DND-41 (cell line): ENCODE results near the gene HSPH1.

Source experiments
- ATAC-seq: fragments of 200-7000 bp; cut with Tn5 transposase; 3 replicates; pipeline ENCODE4 v1.9.1; 2021; ENCODE audit warnings: low read depth; ENCODE audit not compliant: insufficient read depth
- DNase-seq: peaks from one replicate; pipeline ENCODE4 v3.0.0-alpha.2; 2020
- H2AFZ ChIP-seq: 2 replicates; pipeline ENCODE4 v1.6.0; 2012; ENCODE audit warnings: low read depth, low read length
- H3K27ac ChIP-seq: 2 replicates; pipeline ENCODE4 v1.5.1; 2012; ENCODE audit warnings: low read length, inconsistent platforms
- H3K27me3 ChIP-seq: fragments of 200-600 bp; sonication (generic); 2 replicates; pipeline ENCODE4 v1.6.0; 2012; ENCODE audit warnings: low read length, mild to moderate bottlenecking, inconsistent platforms; ENCODE audit not compliant: insufficient read depth, poor library complexity
- H3K36me3 ChIP-seq: 2 replicates; pipeline ENCODE4 v1.5.1; 2012; ENCODE audit warnings: low read length, inconsistent platforms; ENCODE audit not compliant: insufficient read depth
- H3K4me1 ChIP-seq: 2 replicates; pipeline ENCODE4 v1.5.1; 2012; ENCODE audit warnings: mild to moderate bottlenecking, low read length; ENCODE audit not compliant: insufficient read depth
- H3K4me2 ChIP-seq: 2 replicates; pipeline ENCODE4 v1.6.0; 2012; ENCODE audit warnings: mild to moderate bottlenecking, moderate library complexity, low read length, inconsistent platforms; ENCODE audit not compliant: insufficient read depth
- H3K4me3 ChIP-seq, 2 experiments: fragments of 200-600 bp in 1 of 2; shearing (Covaris generic) in 1 of 2; 2 replicates each; pipeline ENCODE4 v1.5.1; 2012 to 2016; ENCODE audit warnings: inconsistent platforms in 2 of 2, low read length in 2 of 2, mild to moderate bottlenecking in 2 of 2, low read depth in 1 of 2, moderate library complexity in 1 of 2
- H3K79me2 ChIP-seq: 2 replicates; pipeline ENCODE4 v1.6.0; 2012; ENCODE audit warnings: low read length, inconsistent platforms; ENCODE audit not compliant: insufficient read depth
- H3K9ac ChIP-seq: 2 replicates; pipeline ENCODE4 v1.6.0; 2012; ENCODE audit warnings: low read depth, mild to moderate bottlenecking, inconsistent platforms, low read length, moderate library complexity
- H3K9me3 ChIP-seq: 2 replicates; pipeline ENCODE4 v1.5.1; 2012; ENCODE audit warnings: low read length, moderate library complexity, mild to moderate bottlenecking, inconsistent platforms; ENCODE audit not compliant: insufficient read depth, severe bottlenecking
- H4K20me1 ChIP-seq: 2 replicates; pipeline ENCODE4 v1.6.0; 2012; ENCODE audit warnings: low read length; ENCODE audit not compliant: insufficient read depth
- CTCF ChIP-seq: IDR thresholded peaks from 2 replicates; pipeline ENCODE4 v1.5.1; 2012; ENCODE audit warnings: borderline replicate concordance, low read length, moderate library complexity, mild to moderate bottlenecking; ENCODE audit not compliant: poor library complexity, severe bottlenecking; ENCODE audit errors: extremely low read depth
- EZH2 ChIP-seq: IDR thresholded peaks from 3 replicates; pipeline ENCODE4 v1.6.1; 2012; ENCODE audit warnings: borderline replicate concordance, low read depth, mild to moderate bottlenecking, moderate library complexity, low read length, inconsistent platforms; ENCODE audit not compliant: severe bottlenecking

HSPH1 gene

GRCh38 chr13:31129419-31129818 lies 32.3 kb downstream of the HSPH1 start:
- no peak for ATAC-seq
- no peak overlapping the region for H3K27ac ChIP-seq
- H3K9ac ChIP-seq: no peak overlapping the region
- no peaks in the 10 kb centered on the region for H4K20me1 ChIP-seq
- no peaks in the 10 kb centered on the region for H3K27me3 ChIP-seq
- H2AFZ ChIP-seq: no peak overlapping the region
- TF ChIP-seq CTCF: no peak
- H3K4me1 ChIP-seq: peaks cover 43% of the 10 kb centered on the region
- no peak overlapping the region for H3K4me3 ChIP-seq
- no peaks in the 10 kb centered on the region for H3K9me3 ChIP-seq
- no peaks in the 10 kb centered on the region for H3K36me3 ChIP-seq
- no peak overlapping the region for H3K4me2 ChIP-seq
- no peaks in the 10 kb centered on the region for H3K79me2 ChIP-seq
- DNase-seq: no peak

GRCh38 chr13:31124204-31124603 lies 37.5 kb downstream of the HSPH1 start:
- no peaks in the 10 kb centered on the region for H4K20me1 ChIP-seq
- H3K36me3 ChIP-seq: no peaks in the 10 kb centered on the region
- TF ChIP-seq CTCF (no peak), EZH2 (no peak)
- no peak overlapping the region for H3K27ac ChIP-seq
- no peaks in the 10 kb centered on the region for H3K4me1 ChIP-seq
- H2AFZ ChIP-seq: no peak overlapping the region
- H3K4me3 ChIP-seq: no peak overlapping the region
- DNase-seq: no peak
- H3K4me2 ChIP-seq: no peak overlapping the region
- H3K9me3 ChIP-seq: no peaks in the 10 kb centered on the region
- no peak overlapping the region for H3K9ac ChIP-seq
- peaks cover 5% of the 10 kb centered on the region for H3K27me3 ChIP-seq
- no peak for ATAC-seq
- H3K79me2 ChIP-seq: no peaks in the 10 kb centered on the region

GRCh38 chr13:31122544-31123260 lies 39.0 kb downstream of the HSPH1 start:
- Histone ChIP-seq H3K4me2 (no peak overlapping the region), H3K36me3 (no peaks in the 10 kb centered on the region), H2AFZ (no peak overlapping the region), H3K27ac (no peak overlapping the region), H3K4me1 (no peaks in the 10 kb centered on the region), H3K9me3 (no peaks in the 10 kb centered on the region), H3K27me3 (peaks cover 10% of the 10 kb centered on the region), H3K4me3 (no peak overlapping the region), H3K9ac (no peak overlapping the region), H3K79me2 (no peaks in the 10 kb centered on the region), H4K20me1 (no peaks in the 10 kb centered on the region)
- DNase-seq: no peak
- no peak for ATAC-seq
- TF ChIP-seq CTCF (no peak), EZH2 (no peak)
